Measurements from ENCODE around the gene FOXK1.

FOXK1 gene

DNA sequence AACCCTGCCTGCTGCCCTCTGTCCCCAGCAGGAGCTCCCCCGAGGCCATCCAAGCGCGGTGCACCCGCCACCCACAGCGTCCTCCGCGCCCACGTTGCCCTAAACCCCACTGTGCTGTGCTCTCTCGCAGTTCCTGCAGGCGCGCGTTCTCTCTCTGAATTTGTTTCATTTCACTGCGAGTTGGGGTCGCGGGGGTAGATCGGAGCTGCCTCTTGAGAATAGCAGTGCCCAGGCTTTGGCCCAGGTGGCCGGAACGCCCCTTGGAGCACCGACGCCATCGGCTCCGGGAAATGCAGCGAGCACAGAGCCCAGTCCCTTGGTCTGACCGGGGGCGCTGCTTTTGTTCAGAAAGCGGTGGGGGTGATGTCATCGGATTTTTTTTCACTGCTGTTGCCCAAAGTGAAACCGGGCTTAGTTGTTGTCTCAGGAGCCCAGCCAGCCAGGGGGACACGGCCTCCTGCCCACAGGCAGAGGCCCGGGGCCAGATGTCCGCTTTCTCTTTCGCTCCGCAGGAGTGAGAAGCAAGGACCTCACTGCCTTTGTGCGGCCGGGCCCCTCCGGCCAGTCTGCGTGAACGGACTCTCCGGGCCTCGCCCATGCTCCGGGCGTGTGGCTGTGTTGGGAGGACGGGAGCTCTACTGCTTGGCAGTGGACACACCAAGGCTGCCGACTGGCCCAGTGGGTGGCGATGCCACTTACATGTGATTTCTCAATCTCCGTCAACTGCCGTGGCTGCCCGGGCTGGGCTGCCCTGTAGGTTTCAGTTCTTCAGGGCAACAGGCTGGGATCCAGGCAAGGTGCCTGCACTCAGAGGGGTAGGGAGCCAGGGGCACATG, 43.1 kb downstream of the FOXK1 start:
- DNase-seq, result peak; percentile 36

- DNase-seq, result no peak
These were observed 43.9 kb downstream of the FOXK1 start for GRCh38 chr7:4725850-4726450.

DNA sequence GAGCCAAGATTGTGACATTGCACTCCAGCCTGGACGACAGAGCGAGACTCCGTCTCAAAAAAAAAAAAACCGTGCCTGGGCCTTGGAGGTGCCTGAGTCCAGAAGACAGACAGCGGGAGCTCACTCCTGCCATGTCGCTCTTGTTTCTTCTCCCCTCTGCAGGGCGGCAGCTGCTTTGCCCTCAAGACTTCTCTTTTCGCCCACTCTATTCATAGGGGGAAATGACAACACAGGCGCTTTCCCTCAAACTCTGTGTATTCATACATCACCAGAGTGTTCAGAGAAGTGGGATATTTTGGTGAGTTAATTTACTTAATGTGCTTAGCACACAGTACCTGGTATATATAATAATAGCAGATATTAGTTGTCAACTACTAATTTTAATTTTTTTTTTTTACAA, 44.5 kb downstream of the FOXK1 start:
- DNase-seq, result no peak

DNA sequence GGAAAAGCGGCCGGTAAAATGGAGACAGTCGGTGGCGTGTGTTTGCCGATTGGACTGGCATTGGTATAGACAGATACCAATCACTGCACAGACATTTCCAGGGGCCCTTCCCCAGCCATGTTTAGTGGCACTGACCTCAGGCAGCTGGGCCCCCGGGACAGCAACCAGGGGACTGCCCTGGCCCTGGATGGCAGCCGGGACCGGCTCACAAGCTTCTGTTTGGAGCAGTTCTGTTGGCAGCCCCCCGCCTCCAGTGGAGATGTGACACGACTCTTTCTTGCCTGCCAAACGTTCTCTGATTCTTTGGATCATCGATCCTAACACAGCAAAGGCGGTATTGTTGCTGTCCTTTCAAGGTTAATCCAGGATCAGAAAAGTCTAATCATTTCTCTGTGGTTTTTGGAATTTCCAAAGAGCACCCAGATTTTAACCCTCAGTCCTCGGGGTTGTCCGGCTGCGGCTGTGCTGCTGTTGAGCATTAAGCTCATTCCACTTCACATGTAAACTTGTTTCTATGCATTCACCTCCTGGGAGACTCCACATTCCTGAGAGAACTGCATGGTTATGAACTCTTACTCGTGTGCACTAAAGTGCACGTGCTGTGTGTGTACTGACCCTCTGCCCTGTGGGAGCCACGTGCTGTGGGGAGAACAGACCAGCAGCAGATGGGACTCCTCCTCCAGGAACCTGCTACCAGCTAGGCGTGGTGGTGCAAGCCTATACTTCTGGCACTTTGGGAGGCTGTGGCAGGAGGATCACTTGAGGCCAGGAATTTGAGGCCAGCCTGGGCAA, 46.0 kb downstream of the FOXK1 start:
- DNase-seq, result no peak

- DNase-seq, result no peak
These were observed 47.2 kb downstream of the FOXK1 start for GRCh38 chr7:4729266-4729665.

DNA sequence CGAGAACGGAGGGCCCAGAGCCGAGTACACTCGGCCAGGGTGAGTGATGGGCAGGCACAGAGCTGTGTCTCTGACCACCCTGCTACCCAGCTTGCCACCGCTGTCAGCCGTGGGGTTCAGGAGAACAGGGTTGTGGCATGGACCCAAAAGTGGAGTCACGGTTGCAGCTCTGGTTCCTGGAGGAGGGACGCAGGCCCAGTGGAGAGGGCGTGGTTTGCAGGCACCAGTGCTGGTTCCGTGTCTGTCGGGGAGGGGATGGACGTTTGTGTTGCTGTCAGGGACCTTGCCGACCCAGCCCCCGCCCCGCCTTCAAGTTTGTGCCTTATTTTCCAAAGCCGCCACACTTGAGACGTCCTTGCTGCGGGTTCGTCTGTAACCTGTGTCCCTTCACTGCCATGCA, 48.2 kb downstream of the FOXK1 start:
- DNase-seq, result no peak

DNA sequence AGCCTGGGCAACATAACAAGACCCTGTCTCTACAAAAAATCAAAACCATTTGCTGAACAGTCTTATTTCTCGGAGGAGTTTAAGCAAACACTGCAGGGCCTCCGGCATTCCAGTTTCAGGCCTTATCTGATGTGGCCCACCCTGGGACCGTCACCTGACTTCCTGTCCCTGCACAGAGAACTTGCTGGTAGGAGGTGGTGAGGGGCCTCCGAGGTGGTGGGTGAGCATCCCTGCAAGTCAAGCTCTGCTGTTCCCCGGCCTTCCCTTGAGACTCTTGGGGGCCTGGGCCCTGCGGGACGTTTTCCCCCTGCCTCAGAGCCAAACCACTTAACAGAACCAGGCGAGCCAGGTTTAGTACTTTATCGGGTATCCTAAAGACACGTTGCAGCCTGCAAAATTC, 48.9 kb downstream of the FOXK1 start:
- no peak for DNase-seq

GRCh38 chr7:4731803-4732202, 49.7 kb downstream of the FOXK1 start:
- no peak for DNase-seq

DNA sequence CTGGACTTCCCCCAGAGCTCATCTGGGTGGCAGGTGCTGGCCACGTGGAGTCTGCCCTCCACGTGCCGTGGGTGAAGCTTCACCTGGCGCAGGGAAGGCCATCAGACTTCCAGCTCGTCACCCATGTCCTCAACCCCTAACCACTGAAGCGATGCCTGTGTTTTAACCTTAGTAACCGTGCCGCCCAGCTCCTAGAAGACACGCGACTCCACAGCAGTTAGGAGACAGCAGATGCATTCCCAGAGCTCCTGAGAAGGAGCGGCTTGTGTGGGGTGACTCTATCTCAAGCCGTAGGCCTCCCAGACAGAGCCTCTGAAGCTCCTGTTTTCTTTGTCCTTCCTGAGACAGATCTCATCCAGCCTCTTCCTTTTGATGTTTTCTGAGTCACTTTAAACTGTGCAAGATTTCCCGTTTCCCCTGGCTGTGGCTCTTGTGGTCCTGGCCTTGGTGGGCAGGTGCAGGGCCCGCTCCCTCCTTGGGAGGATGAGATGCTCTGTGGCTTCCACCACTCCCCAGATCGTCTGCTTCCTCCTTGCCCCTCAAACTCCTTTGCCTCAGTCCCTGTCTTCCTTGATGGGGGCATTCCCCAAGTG, 51.9 kb downstream of the FOXK1 start:
- DNase-seq, result no peak

DNA sequence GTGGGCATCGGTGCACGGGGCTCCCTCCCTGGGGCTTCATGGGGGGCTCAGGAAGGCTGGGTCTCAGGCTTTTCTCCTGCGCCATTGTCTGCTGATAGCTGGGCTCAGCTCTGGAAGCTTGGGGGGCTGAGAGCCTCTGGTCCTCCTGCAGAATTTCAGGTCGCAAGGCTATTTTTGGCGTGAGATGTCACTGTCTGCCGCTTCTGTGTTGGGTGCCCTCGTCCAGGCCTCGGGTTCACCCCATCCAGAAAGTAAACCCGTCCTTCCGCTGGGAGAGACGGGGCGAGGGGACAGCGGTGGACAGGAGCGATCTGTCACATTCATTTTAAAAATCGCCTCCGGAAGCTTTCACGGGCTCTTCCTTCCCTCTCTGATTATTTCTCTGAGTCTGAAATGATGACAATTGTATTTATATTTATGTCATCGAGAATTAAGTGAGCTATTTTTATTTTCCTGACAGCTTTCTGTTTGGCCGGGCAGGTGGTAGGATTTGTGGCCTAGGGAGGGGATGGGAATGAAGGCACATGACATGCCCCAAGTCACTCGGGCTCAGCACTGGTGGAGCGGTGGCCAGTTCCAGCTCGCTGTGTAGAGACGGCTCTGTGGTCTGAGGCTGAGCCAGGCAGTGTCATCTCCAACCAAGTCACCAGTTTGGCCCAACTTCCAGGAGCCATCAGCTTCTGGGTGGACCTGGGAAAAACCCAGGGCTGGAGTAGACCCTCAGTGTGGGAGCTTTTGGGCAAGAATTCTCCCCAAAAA, 52.7 kb downstream of the FOXK1 start:
- no peak for DNase-seq

DNA sequence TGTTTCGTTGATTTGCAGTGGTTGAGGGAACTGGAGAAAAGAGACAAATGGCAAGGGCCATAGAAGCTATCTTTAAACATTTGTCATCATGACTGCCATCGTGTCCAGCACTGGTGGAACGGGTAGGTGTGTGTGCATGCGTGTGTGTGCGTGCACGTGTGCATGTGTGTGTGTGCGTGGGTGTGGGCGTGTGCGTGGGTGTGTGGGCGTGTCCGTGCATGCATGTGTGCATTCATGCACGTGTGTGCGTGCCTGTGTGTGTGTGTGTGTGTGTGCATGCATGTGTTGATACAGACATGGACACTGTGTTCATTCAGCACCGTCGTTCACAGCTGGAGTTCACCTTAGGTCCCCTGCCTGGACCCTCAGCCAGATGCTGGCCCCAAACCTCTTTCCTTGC, 55.2 kb downstream of the FOXK1 start:
- no peak for DNase-seq

DNA sequence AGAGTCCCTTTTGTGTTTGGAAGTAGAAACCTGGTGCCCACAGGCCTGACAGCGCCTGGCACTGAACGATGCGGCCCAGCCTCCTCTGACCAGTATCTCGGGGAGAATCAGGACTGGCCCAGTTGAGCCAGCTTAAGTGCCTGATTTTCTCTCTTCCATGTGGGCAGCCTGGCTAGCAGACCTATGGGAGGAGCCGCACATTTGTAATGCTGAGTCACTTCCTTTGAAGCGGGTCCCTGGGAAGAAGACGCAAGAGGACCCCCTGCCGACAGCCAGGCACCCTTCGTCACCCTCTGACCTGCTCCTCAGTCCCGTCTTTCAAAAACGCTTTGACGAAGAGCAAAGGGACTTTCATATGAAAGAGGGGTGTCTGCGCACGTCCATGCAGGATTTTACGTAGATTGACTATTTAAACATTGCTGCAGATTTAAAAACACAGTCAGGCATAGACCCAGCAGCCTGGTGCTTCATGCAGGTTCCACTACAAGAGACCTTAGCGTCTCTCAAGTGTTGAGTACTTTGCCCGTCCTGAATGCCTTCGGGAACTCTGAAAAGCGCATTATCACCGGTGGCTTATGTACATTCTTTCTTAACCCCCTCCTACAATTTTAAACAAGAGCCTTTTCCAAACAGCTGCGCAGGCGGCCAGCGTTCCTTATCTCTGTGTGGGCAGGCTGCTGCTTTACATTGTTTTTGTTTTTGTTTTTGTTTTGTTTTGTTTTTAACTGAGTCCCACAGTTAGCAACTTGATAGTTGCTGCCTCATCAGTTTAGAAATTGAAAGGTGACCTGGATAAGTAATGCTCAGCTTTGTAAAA, 56.8 kb downstream of the FOXK1 start:
- DNase-seq, result no peak

- peak; percentile 24 for DNase-seq
These were observed 57.5 kb downstream of the FOXK1 start for GRCh38 chr7:4739528-4739992.

- no peak for DNase-seq
These were observed 58.7 kb downstream of the FOXK1 start for GRCh38 chr7:4740796-4741195.

GRCh38 chr7:4742051-4742573, 60.0 kb downstream of the FOXK1 start:
- no peak for DNase-seq

- DNase-seq, result no peak
These were observed 60.8 kb downstream of the FOXK1 start for GRCh38 chr7:4742852-4743251.

GRCh38 chr7:4744391-4745264, 62.5 kb downstream of the FOXK1 start:
- peak; percentile 52 for DNase-seq

DNA sequence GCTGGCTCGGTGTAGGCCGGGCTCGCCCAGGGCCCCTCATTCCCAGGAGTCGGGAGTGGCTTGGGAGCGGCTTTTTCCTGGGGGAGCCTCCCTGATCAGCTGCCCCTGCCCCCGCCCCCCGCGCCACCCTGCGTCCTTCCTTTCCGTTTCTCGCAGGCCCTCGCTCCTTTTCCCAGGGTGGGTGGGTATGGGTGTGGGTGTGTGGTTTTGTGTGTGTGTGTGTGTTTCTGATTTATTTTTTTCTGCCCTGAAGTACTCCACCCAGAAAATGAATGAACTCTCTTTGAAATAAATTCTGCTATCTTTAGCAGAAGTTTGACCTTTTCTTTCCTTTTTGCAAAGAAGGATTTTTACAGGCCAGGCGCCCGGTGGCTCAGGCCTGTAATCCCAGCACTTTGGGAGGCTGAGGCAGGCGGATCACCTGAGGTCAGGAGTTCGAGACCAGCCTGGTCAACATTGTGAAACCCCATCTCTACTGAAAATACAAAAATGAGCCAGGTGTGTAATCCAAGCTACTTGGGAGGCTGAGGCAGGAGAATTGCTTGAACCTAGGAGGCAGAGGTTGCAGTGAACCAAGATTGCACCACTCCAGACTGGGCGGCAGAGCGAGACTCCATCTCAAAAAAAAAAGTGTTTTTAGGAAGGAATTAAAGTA, 63.3 kb downstream of the FOXK1 start:
- DNase-seq, result peak; percentile 22
